ENCODE measurements around the gene SP7.
"Not testable (repeated sequence)": the region's sequence is repeated elsewhere in the genome, so short reads cannot be mapped to it uniquely, and the experiment has no call there.

Gene SP7

GRCh38 chr12:53376747-53377146, 40.6 kb upstream of the SP7 start:
- Histone ChIP-seq H3K9ac (ENCODE audit: low read depth in 1 of 2, low read length in 2 of 2) (no peak overlapping the region), H3K36me3 (ENCODE audit: control insufficient read depth in 2 of 2, insufficient read depth in 2 of 2, low read length in 2 of 2) (peaks cover under 1 to 3% of the 10 kb centered on the region in 2 donors), H3K9me3 (ENCODE audit: control insufficient read depth in 2 of 2, low read length in 2 of 2) (no peaks in the 10 kb centered on the region), H3K27me3 (ENCODE audit: control insufficient read depth in 2 of 2, insufficient read depth in 2 of 2, low read length in 2 of 2) (no peaks in the 10 kb centered on the region), H3K27ac (ENCODE audit: low read depth in 2 of 2, low read length in 2 of 2) (no peak overlapping the region), H3K4me1 (ENCODE audit: control insufficient read depth in 2 of 2, insufficient read depth in 2 of 2, low read length in 2 of 2) (peaks cover 27 to 32% of the 10 kb centered on the region in 2 donors), H3K4me3 (ENCODE audit: low read length in 2 of 2) (no peak overlapping the region)

GRCh38 chr12:53374277-53374676, 38.1 kb upstream of the SP7 start:
- H3K36me3 ChIP-seq (ENCODE audit: control insufficient read depth in 2 of 2, insufficient read depth in 2 of 2, low read length in 2 of 2); H3K4me3 ChIP-seq (ENCODE audit: low read length in 2 of 2); H3K9ac ChIP-seq (ENCODE audit: low read depth in 1 of 2, low read length in 2 of 2); H3K27me3 ChIP-seq (ENCODE audit: control insufficient read depth in 2 of 2, insufficient read depth in 2 of 2, low read length in 2 of 2); H3K9me3 ChIP-seq (ENCODE audit: control insufficient read depth in 2 of 2, low read length in 2 of 2): not testable (repeated sequence)
- peak overlapping the region; percentile 74 to 77 for H3K27ac ChIP-seq (ENCODE audit: low read depth in 2 of 2, low read length in 2 of 2)
- H3K4me1 ChIP-seq (ENCODE audit: control insufficient read depth in 2 of 2, insufficient read depth in 2 of 2, low read length in 2 of 2), result peaks cover 29 to 40% of the 10 kb centered on the region in 2 donors

GRCh38 chr12:53373554-53374133, 37.5 kb upstream of the SP7 start:
- H3K27ac ChIP-seq (ENCODE audit: low read depth in 2 of 2, low read length in 2 of 2), result peak overlapping the region; percentile 74 to 77
- H3K9me3 ChIP-seq (ENCODE audit: control insufficient read depth in 2 of 2, low read length in 2 of 2); H3K36me3 ChIP-seq (ENCODE audit: control insufficient read depth in 2 of 2, insufficient read depth in 2 of 2, low read length in 2 of 2); H3K27me3 ChIP-seq (ENCODE audit: control insufficient read depth in 2 of 2, insufficient read depth in 2 of 2, low read length in 2 of 2): not testable (repeated sequence)
- peaks cover 26 to 36% of the 10 kb centered on the region in 2 donors for H3K4me1 ChIP-seq (ENCODE audit: control insufficient read depth in 2 of 2, insufficient read depth in 2 of 2, low read length in 2 of 2)
- peak overlapping the region in 1 of 2 donors; percentile 26 for H3K4me3 ChIP-seq (ENCODE audit: low read length in 2 of 2)
- peak overlapping the region in 1 of 2 donors; percentile 47 for H3K9ac ChIP-seq (ENCODE audit: low read depth in 1 of 2, low read length in 2 of 2)

GRCh38 chr12:53365245-53365904, 29.2 kb upstream of the SP7 start:
- peak overlapping the region in 1 of 2 donors; percentile 4 for H3K27ac ChIP-seq (ENCODE audit: low read depth in 2 of 2, low read length in 2 of 2)
- peaks cover 9 to 11% of the 10 kb centered on the region in 2 donors for H3K4me1 ChIP-seq (ENCODE audit: control insufficient read depth in 2 of 2, insufficient read depth in 2 of 2, low read length in 2 of 2)

GRCh38 chr12:53361638-53362037, 25.5 kb upstream of the SP7 start:
- not testable (repeated sequence) for H3K9ac ChIP-seq (ENCODE audit: low read depth in 1 of 2, low read length in 2 of 2); H3K27ac ChIP-seq (ENCODE audit: low read depth in 2 of 2, low read length in 2 of 2); H3K9me3 ChIP-seq (ENCODE audit: control insufficient read depth in 2 of 2, low read length in 2 of 2); H3K4me3 ChIP-seq (ENCODE audit: low read length in 2 of 2); H3K27me3 ChIP-seq (ENCODE audit: control insufficient read depth in 2 of 2, insufficient read depth in 2 of 2, low read length in 2 of 2); H3K4me1 ChIP-seq (ENCODE audit: control insufficient read depth in 2 of 2, insufficient read depth in 2 of 2, low read length in 2 of 2); H3K36me3 ChIP-seq (ENCODE audit: control insufficient read depth in 2 of 2, insufficient read depth in 2 of 2, low read length in 2 of 2)

More at GRCh38 chr12:53365245-53365904, 29.2 kb upstream of the SP7 start:
- Histone ChIP-seq H3K9me3 (ENCODE audit: control insufficient read depth in 2 of 2, low read length in 2 of 2) (no peaks in the 10 kb centered on the region), H3K9ac (ENCODE audit: low read depth in 1 of 2, low read length in 2 of 2) (no peak overlapping the region), H3K36me3 (ENCODE audit: control insufficient read depth in 2 of 2, insufficient read depth in 2 of 2, low read length in 2 of 2) (no peaks in the 10 kb centered on the region), H3K4me3 (ENCODE audit: low read length in 2 of 2) (no peak overlapping the region), H3K27me3 (ENCODE audit: control insufficient read depth in 2 of 2, insufficient read depth in 2 of 2, low read length in 2 of 2) (no peaks in the 10 kb centered on the region)

- no peaks in the 10 kb centered on the region for H3K36me3 ChIP-seq (ENCODE audit: control insufficient read depth in 2 of 2, insufficient read depth in 2 of 2, low read length in 2 of 2)
- H3K27ac ChIP-seq (ENCODE audit: low read depth in 2 of 2, low read length in 2 of 2), result no peak overlapping the region
- no peaks in the 10 kb centered on the region for H3K9me3 ChIP-seq (ENCODE audit: control insufficient read depth in 2 of 2, low read length in 2 of 2)
- no peak overlapping the region for H3K9ac ChIP-seq (ENCODE audit: low read depth in 1 of 2, low read length in 2 of 2)
- no peak overlapping the region for H3K4me3 ChIP-seq (ENCODE audit: low read length in 2 of 2)
- no peaks in the 10 kb centered on the region for H3K4me1 ChIP-seq (ENCODE audit: control insufficient read depth in 2 of 2, insufficient read depth in 2 of 2, low read length in 2 of 2)
- H3K27me3 ChIP-seq (ENCODE audit: control insufficient read depth in 2 of 2, insufficient read depth in 2 of 2, low read length in 2 of 2), result no peaks in the 10 kb centered on the region
Measured at GRCh38 chr12:53358836-53359419, 22.8 kb upstream of the SP7 start.

- H3K36me3 ChIP-seq (ENCODE audit: control insufficient read depth in 2 of 2, insufficient read depth in 2 of 2, low read length in 2 of 2), result no peaks in the 10 kb centered on the region
- H3K27ac ChIP-seq (ENCODE audit: low read depth in 2 of 2, low read length in 2 of 2), result no peak overlapping the region
- H3K9me3 ChIP-seq (ENCODE audit: control insufficient read depth in 2 of 2, low read length in 2 of 2), result no peaks in the 10 kb centered on the region
- no peak overlapping the region for H3K4me3 ChIP-seq (ENCODE audit: low read length in 2 of 2)
- H3K4me1 ChIP-seq (ENCODE audit: control insufficient read depth in 2 of 2, insufficient read depth in 2 of 2, low read length in 2 of 2), result peaks cover 3 to 8% of the 10 kb centered on the region in 2 donors
- H3K27me3 ChIP-seq (ENCODE audit: control insufficient read depth in 2 of 2, insufficient read depth in 2 of 2, low read length in 2 of 2), result no peaks in the 10 kb centered on the region
- H3K9ac ChIP-seq (ENCODE audit: low read depth in 1 of 2, low read length in 2 of 2), result no peak overlapping the region
Measured at GRCh38 chr12:53355121-53355520, 19.0 kb upstream of the SP7 start.

- no peaks in the 10 kb centered on the region for H3K27me3 ChIP-seq (ENCODE audit: control insufficient read depth in 2 of 2, insufficient read depth in 2 of 2, low read length in 2 of 2)
- H3K4me1 ChIP-seq (ENCODE audit: control insufficient read depth in 2 of 2, insufficient read depth in 2 of 2, low read length in 2 of 2), result peaks cover 3 to 8% of the 10 kb centered on the region in 2 donors
- H3K36me3 ChIP-seq (ENCODE audit: control insufficient read depth in 2 of 2, insufficient read depth in 2 of 2, low read length in 2 of 2), result no peaks in the 10 kb centered on the region
- no peaks in the 10 kb centered on the region for H3K9me3 ChIP-seq (ENCODE audit: control insufficient read depth in 2 of 2, low read length in 2 of 2)
- H3K27ac ChIP-seq (ENCODE audit: low read depth in 2 of 2, low read length in 2 of 2), result peak overlapping the region; percentile 75 to 79
- H3K4me3 ChIP-seq (ENCODE audit: low read length in 2 of 2), result peak overlapping the region; percentile 5 to 23
- H3K9ac ChIP-seq (ENCODE audit: low read depth in 1 of 2, low read length in 2 of 2), result peak overlapping the region; percentile 23 to 38
Measured at GRCh38 chr12:53353257-53353655, 17.1 kb upstream of the SP7 start.

GRCh38 chr12:53352331-53353256, 16.4 kb upstream of the SP7 start:
- Histone ChIP-seq H3K36me3 (ENCODE audit: control insufficient read depth in 2 of 2, insufficient read depth in 2 of 2, low read length in 2 of 2) (no peaks in the 10 kb centered on the region), H3K27me3 (ENCODE audit: control insufficient read depth in 2 of 2, insufficient read depth in 2 of 2, low read length in 2 of 2) (no peaks in the 10 kb centered on the region), H3K4me1 (ENCODE audit: control insufficient read depth in 2 of 2, insufficient read depth in 2 of 2, low read length in 2 of 2) (peaks cover 3 to 8% of the 10 kb centered on the region in 2 donors), H3K9ac (ENCODE audit: low read depth in 1 of 2, low read length in 2 of 2) (peak overlapping the region; percentile 23 to 38), H3K9me3 (ENCODE audit: control insufficient read depth in 2 of 2, low read length in 2 of 2) (no peaks in the 10 kb centered on the region), H3K4me3 (ENCODE audit: low read length in 2 of 2) (peak overlapping the region; percentile 5 to 23), H3K27ac (ENCODE audit: low read depth in 2 of 2, low read length in 2 of 2) (peak overlapping the region; percentile 75 to 79)

Measured in mucosa of rectum (tissue), 2 donors.